T-helper 17 cell (primary cell): ENCODE measurements around the gene ZNF787. TPM values are rescaled to one million over a fixed set of nuclear protein-coding genes. Genes with fewer than 3 reads are reported as not detected.

Experiments used
- ATAC-seq: fragments of 150-1000 bp; cut with Tn5 transposase; 2 replicates; pipeline ENCODE4 v1.10.0; 2021; ENCODE audit warnings: mild to moderate bottlenecking, moderate library complexity
- DNase-seq, 3 donors: peaks; one replicate each; pipeline versions ENCODE4 v3.0.0 to v3.0.0-alpha.2; 2020 to 2021
- H3K9me3 ChIP-seq: one replicate; pipeline ENCODE4 v1.7.0; 2013; ENCODE audit warnings: low read length, mild to moderate bottlenecking; ENCODE audit not compliant: control insufficient read depth, poor library complexity, severe bottlenecking
- H3K27ac Mint-ChIP-seq: one replicate; pipeline ENCODE4 v1.8.0; 2022; ENCODE audit warnings: mild to moderate bottlenecking, moderate library complexity, mixed read lengths
- H3K27me3 Mint-ChIP-seq: one replicate; pipeline ENCODE4 v1.8.0; 2022; ENCODE audit warnings: mixed read lengths
- H3K36me3 Mint-ChIP-seq: one replicate; pipeline ENCODE4 v1.8.0; 2022; ENCODE audit warnings: low read depth, mixed read lengths
- H3K4me1 Mint-ChIP-seq: one replicate; pipeline ENCODE4 v1.8.0; 2022; ENCODE audit warnings: mild to moderate bottlenecking, mixed read lengths
- H3K4me3 Mint-ChIP-seq: one replicate; pipeline ENCODE4 v1.8.0; 2022; ENCODE audit warnings: mild to moderate bottlenecking, moderate library complexity, mixed read lengths
- total RNA-seq, 4 donors: library from RNA in 2 of 4; stranded (reverse) in 2 of 4; gene quantifications; one replicate each; pipeline ENCODE4 v1.2.3 and lab custom pipeline; 2022 to 2026

ZNF787 gene
- total RNA-seq, 2 donors from 2014 or later, result 17.2 to 22.2 TPM

DNA sequence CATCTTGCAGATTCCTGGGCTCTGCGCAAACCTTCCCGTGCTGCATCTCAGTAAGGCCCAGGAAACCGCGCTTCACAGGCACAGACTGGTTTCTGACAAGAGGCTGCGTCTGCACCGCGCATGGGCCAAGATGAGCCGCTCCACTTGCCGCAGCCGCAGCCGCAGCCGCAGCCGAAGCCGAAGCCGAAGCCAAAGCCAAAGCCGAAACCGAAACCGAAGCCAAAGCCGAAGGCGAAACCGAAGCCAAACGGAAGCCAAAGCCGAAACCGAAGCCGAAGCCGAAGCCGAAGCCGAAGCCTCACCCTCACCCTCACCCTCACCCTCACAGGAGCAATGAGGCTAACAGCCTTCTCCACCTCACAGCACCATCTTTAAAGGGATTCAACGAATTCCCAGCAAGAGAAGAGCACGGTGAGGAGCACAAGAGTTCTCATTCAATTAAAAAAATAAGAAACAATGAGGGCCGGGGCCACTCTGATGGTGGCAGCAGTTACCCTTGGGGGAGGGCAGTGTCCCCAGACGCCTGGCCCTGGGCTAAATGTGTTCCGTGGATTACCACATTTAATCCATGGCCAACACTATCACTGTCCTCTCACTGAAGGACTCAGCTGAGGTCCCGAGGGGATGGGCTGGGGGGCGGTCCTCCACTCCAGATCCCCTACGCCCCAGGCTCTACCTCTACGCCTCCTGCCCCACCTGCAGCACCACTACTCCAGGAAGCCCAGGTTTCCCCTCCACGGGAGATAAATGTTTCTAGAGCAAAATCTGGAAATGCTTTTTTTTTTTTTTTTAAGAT is 29.1 kb downstream of the ZNF787 start:
- no peaks in the 10 kb centered on the region for H3K27me3 Mint-ChIP-seq
- H3K4me1 Mint-ChIP-seq, result peaks cover 10% of the 10 kb centered on the region
- H3K4me3 Mint-ChIP-seq, result no peak overlapping the region
- no peaks in the 10 kb centered on the region for H3K9me3 ChIP-seq
- DNase-seq (no peak), ATAC-seq (peak; percentile 57)
- H3K27ac Mint-ChIP-seq, result peak overlapping the region; percentile 54
- H3K36me3 Mint-ChIP-seq, result no peaks in the 10 kb centered on the region

DNA sequence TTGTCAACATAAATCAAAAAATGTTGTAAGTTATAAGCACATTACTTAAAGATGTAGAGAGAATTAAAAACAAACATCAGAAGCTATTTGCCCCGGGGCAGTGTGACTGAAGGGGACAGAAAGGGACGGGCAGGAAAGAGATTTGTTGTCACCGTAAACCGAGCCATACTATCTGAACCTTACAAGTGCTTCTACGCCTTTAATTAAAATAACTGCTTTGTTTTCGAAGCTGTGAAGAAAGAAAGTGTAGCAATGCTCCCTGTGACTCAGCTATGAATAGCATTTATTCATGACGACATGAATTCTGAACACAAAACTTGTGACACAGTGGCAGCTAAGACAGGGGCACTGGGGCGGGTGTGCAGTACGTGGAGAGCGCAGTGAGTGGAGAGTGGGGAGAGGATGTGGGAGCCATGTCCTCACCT is 30.0 kb downstream of the ZNF787 start:
- H3K36me3 Mint-ChIP-seq, result no peaks in the 10 kb centered on the region
- no peak overlapping the region for H3K4me3 Mint-ChIP-seq

DNA sequence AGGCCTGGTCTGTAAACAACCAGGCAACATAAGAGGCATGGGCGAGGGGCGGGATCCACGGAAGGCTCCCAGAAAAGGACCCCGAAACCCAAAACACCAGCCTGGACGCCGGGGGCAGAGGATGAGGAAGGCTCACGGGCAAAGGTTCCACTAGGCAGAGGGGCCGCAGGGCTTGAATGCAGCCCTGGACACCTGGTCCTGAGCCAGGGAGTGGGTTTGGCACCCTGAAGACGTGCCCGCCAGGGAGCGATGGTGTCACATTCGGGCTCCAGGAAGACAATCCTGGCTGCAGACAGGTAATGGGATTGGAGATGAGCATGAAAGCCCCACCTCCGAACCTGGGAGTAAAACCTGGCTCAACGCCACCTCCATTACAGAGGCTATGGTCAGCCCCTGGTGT is 31.8 kb downstream of the ZNF787 start:
- Mint-ChIP-seq H3K4me3 (no peak overlapping the region), H3K27ac (no peak overlapping the region), H3K4me1 (peaks cover 8% of the 10 kb centered on the region), H3K27me3 (no peaks in the 10 kb centered on the region), H3K36me3 (no peaks in the 10 kb centered on the region)
- no peak for DNase-seq
- no peaks in the 10 kb centered on the region for H3K9me3 ChIP-seq
- ATAC-seq, result no peak

More for the DNA sequence above, 30.0 kb downstream of the ZNF787 start:
- no peaks in the 10 kb centered on the region for H3K9me3 ChIP-seq
- Mint-ChIP-seq H3K4me1 (peaks cover 10% of the 10 kb centered on the region), H3K27ac (no peak overlapping the region), H3K27me3 (no peaks in the 10 kb centered on the region)
- DNase-seq, result no peak
- no peak for ATAC-seq

DNA sequence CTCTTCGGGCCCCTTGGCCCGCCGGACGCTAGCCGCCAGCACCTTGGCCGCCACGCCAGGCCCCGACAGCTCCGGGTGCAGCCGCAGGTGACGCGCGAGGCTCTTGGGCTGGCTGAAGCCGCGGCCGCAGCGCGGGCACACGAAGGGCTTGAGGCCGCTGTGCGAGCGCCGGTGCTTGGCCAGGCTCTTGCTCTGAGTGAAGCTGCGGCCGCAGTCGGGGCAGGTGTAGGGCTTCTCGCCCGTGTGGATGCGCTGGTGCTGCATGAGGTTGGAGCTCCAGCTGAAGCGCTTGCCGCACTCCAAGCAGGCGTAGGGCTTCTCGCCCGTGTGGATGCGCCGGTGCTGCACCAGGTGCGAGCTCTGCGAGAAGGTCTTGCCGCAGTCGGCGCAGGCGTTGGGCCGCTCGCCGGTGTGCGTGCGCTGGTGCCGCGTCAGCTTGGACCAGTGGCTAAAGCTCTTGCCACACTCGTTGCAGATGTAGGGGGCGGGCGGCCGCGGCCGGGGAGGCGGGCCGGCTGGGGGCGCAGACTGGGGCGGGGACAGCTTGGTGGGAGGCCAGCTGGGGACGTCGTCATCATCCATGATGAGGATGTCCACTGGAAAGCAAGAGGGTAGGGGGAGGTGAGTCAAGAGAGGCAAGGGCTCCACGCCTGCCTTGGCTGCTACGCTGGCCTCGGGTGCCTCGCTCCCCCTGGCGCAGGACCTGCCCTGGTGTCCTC is 32.4 kb downstream of the ZNF787 start:
- Mint-ChIP-seq H3K4me3 (no peak overlapping the region), H3K27ac (no peak overlapping the region), H3K27me3 (no peaks in the 10 kb centered on the region), H3K4me1 (peaks cover 8% of the 10 kb centered on the region), H3K36me3 (no peaks in the 10 kb centered on the region)
- no peaks in the 10 kb centered on the region for H3K9me3 ChIP-seq
- no peak for ATAC-seq
- DNase-seq, result no peak

DNA sequence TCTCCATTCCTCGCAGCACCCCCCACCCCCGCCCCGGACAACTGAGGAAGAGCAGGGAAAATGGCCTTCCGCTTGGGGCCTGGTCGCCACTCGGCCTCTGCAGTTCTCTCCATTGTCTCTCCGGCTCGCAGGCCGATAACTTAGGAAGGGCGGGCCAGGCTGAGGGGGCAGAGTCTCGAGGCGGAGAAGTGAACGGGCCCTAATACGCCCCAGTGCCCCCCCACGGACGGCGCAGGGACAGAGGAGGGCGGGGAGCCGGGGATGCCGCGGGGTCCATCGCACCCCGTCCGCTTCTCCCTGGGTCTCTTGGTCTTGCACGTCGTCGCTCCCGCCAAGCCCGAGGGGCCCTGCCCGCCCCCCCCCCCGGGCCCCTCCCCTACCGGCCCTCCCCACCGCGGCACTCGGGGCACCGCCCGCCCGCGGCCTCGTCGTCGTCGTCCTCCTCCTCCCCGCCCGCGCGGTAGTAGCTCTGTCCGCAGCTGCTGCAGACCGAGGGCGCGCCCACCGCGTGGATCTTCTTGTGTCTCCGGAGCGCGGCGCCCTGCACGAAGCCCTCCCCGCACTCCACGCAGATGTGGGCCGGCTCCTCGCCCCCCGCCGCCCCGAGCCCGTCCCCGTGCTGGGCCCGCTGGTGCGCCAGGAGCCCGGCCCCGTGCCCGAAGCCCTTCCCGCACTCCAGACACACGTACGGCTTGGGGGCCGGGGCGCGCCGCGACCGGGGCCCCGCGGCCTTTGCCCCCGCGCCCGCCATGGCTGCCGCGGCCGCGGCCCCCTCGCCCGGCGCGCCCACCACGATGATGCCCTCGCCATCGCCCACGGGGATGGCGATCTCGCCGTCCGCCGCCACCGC is 33.2 kb downstream of the ZNF787 start:
- H3K9me3 ChIP-seq, result no peaks in the 10 kb centered on the region
- ATAC-seq, result no peak
- H3K4me3 Mint-ChIP-seq, result no peak overlapping the region
- H3K4me1 Mint-ChIP-seq, result peaks cover 5% of the 10 kb centered on the region
- DNase-seq, result no peak
- H3K27me3 Mint-ChIP-seq, result no peaks in the 10 kb centered on the region
- H3K27ac Mint-ChIP-seq, result no peak overlapping the region
- no peaks in the 10 kb centered on the region for H3K36me3 Mint-ChIP-seq

DNA sequence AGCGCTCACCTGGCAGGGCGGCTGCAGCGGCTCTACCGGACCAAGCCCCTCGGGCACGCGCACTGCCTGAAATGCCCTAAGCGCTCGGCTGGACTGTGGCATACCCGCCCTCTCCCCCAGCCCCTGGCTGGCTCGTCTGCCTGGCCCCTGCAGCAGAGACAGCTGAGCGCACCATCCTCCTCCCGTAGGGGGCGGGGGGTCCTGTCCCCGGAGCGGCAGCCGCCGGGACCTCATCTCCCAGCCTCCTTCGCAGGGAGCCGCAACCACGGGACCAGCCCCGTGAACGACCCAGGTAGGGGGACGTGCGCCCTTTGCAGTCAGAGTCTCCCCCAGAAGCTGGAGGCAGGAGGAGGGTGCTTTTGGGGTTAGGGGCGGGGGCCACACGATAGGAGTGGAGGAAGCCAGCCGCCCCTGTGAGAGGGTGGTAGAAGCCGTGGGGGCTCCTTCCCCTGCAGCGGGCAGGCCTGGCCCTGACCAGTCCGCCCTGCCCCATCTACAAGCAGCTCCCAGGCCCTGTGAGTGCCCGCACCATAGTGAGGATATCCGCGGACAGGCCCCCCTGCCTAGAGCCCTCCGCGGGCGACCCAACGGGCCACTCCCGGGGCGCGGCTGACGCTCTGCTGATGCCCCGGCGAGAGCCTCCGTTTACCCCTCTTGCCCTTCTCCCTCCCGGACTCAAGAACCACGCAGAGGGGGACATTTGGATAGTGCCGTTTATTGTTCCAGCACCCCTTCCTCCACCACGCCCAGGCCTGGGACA is 34.2 kb downstream of the ZNF787 start:
- no peaks in the 10 kb centered on the region for H3K9me3 ChIP-seq
- Mint-ChIP-seq H3K4me1 (peaks cover 8% of the 10 kb centered on the region), H3K27ac (no peak overlapping the region), H3K4me3 (no peak overlapping the region), H3K27me3 (no peaks in the 10 kb centered on the region), H3K36me3 (no peaks in the 10 kb centered on the region)
- ATAC-seq (no peak), DNase-seq (no peak)

DNA sequence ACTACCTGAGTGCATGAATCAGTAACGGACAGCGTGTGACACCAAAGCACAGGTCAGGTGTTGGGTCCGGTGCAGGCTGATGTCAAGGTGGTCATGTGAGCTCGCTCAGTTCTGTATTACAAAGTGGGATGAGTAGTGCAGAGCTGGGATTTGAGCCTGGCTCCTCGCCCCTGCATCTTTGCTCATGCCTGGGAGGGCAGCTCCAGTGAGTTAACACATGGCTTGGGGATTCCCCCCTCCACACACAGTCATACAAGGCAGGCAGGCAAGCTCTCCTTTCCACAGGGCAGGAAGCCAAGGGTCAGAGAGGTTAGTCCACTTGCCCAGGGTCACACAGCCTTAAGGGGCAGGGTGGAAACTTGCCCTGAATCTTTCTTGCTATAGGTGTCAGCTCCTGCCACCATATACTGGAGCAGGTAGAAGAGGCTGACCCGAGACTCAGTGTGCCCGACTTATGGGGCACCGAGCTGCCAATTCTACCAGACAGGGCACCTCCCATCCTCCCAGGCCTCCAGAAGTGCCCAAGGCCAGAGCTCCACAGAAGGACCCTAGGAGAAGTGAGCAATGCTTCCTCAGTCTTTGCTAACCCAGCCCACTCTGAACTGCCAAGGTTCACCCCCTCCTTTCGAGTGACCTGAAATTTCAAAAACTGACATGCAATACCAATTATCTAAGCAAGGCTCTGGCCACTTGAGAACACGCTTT is 35.4 kb downstream of the ZNF787 start:
- no peak overlapping the region for H3K27ac Mint-ChIP-seq
- peaks cover 7% of the 10 kb centered on the region for H3K27me3 Mint-ChIP-seq
- no peaks in the 10 kb centered on the region for H3K36me3 Mint-ChIP-seq
- ATAC-seq (no peak), DNase-seq (no peak)
- H3K4me3 Mint-ChIP-seq, result no peak overlapping the region
- H3K4me1 Mint-ChIP-seq, result peaks cover 8% of the 10 kb centered on the region
- H3K9me3 ChIP-seq, result no peaks in the 10 kb centered on the region

DNA sequence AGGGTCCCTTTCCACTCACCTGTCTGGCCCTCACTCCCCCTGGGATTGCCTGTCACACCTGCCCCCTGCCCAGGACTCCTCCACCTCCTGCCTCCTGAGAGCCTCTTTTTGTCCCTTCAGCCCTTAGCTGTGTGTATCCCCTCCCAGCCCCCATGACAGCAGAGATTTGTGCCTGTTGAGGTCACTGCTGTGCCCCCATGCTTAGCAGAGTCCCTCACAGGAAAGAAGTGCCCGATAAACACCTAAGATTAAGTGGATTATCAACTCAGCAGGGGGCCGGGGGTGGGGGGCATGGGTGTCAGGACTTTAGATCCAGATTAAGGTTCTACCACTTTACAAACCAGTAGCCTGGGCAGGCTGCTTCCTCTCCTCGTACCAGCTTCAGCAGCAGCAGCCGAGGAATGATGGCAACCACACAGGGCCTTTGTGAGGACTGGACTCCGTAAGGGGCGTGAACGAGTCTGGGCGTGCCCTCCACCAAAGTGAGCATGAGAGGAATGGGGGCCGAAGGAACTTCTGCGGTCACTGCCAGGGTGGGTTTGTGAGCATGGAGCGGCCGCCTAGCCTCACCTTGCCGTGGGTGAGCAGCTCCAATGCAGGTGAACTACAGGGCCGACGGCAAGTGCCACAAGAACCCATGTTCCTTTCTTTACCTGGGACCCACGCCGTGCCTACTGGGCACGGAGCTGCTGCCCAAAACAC is 36.1 kb downstream of the ZNF787 start:
- no peaks in the 10 kb centered on the region for H3K9me3 ChIP-seq
- Mint-ChIP-seq H3K36me3 (no peaks in the 10 kb centered on the region), H3K4me1 (peaks cover 8% of the 10 kb centered on the region), H3K27me3 (peaks cover 7% of the 10 kb centered on the region), H3K4me3 (no peak overlapping the region), H3K27ac (no peak overlapping the region)
- DNase-seq (no peak), ATAC-seq (no peak)

DNA sequence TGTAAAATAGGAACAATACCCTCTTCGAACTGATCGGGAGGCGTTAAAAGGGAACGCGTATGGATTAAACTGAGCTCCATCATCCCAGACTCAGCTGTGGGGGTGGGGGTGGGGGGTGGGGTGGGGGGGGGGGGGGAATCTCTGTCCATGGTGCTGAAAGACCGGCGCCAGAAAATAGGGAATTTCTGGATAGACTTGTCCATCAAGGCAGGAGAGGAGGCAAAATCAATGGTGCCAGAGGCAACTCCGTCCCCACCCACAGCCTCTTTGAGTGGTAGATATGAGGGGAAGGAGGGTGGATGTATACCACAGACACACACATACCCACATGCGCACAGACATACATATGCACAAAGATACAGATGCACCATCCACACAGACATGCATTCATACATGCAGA is 37.4 kb downstream of the ZNF787 start:
- Mint-ChIP-seq H3K27me3 (peaks cover 7% of the 10 kb centered on the region), H3K4me1 (peaks cover 8% of the 10 kb centered on the region), H3K4me3 (no peak overlapping the region), H3K27ac (no peak overlapping the region), H3K36me3 (no peaks in the 10 kb centered on the region)
- H3K9me3 ChIP-seq, result no peaks in the 10 kb centered on the region
- no peak for ATAC-seq
- DNase-seq, result no peak

DNA sequence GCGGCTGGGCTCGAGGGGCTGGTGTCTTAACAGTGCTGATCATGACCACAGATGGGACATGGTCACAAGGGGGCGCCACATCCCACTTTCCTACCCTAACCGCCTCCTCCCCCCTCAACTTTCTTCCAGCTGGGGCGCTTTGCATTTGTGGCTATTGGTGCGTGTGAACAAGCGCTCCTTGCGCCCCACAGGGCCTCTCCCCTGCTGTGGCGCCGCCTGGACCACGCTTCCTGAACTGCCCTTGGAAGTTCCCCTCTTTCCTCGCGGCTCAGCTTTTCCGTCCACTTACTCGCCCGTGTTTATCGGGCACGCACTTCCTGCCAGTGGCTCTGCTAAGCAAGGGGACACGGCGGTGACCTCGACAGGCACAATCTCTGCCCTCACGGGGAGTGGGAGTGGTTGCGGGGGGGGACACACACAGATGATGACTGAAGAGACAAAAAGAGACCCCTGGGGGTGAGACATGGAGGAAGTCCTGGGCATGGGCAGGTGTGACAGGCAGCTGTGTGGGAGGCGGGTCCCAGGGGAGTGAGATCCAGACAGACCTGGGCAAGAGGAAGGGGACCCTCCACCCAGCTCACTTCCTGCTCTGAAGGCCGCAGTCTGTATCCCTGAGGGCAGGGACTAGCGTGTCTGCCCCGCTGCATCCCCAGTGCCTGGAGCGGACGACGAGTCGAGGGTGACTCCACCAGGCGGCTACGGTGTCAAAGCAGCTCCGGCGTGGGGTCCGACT is 40.3 kb downstream of the ZNF787 start:
- ATAC-seq (peak; percentile 71), DNase-seq (peak; percentile 38 to 54 (median 39))
- no peaks in the 10 kb centered on the region for H3K9me3 ChIP-seq
- peaks cover 8% of the 10 kb centered on the region for H3K4me1 Mint-ChIP-seq
- H3K4me3 Mint-ChIP-seq, result peak overlapping the region; percentile 83
- H3K27ac Mint-ChIP-seq, result no peak overlapping the region
- H3K36me3 Mint-ChIP-seq, result no peaks in the 10 kb centered on the region
- H3K27me3 Mint-ChIP-seq, result peaks cover 7% of the 10 kb centered on the region

DNA sequence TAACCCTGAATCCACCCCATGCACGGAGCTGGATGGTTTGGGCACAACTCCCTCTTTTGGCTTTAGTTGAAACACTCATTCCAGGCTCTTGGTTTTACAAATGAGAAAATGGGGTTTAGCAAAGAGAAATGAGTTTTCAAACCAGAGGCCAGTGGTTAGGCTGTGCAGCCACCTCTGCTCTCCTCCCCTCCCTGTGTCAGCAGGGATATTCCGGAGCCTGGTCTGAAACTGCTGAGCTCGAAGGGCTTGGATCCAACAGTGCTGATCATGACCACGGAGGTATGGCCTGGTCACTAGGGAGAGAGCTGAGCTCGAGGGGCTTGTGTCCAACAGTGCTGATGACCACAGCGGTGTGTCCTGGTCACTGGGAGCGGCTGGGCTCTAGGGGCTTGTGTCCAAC is 41.5 kb downstream of the ZNF787 start:
- ATAC-seq, result no peak

More for the DNA sequence above, 41.5 kb downstream of the ZNF787 start:
- Mint-ChIP-seq H3K27me3 (peaks cover 7% of the 10 kb centered on the region), H3K4me1 (peaks cover 8% of the 10 kb centered on the region), H3K27ac (no peak overlapping the region), H3K36me3 (no peaks in the 10 kb centered on the region), H3K4me3 (no peak overlapping the region)
- H3K9me3 ChIP-seq, result no peaks in the 10 kb centered on the region
- no peak for DNase-seq
